NCI-H2227 (cell line): ENCODE data around the gene KIAA0753.
"Not testable (repeated sequence)": the region's sequence is repeated elsewhere in the genome, so short reads cannot be mapped to it uniquely, and the experiment has no call there.

Experiments
- DNase-seq: peaks from one replicate; lab custom pipeline; 2025; ENCODE audit not compliant: unreplicated experiment; lab: John Stamatoyannopoulos, UW

Gene KIAA0753

GRCh38 chr17:6669479-6670212, 29.1 kb upstream of the KIAA0753 start:
- no peak for DNase-seq

- DNase-seq, result no peak
Measured at GRCh38 chr17:6668727-6669425, 28.4 kb upstream of the KIAA0753 start.

GRCh38 chr17:6668219-6668618, 27.7 kb upstream of the KIAA0753 start:
- DNase-seq, result no peak

GRCh38 chr17:6667516-6667915, 27.0 kb upstream of the KIAA0753 start:
- DNase-seq, result no peak

- DNase-seq, result no peak
Measured at GRCh38 chr17:6666557-6666956, 26.0 kb upstream of the KIAA0753 start.

GRCh38 chr17:6666077-6666521, 25.6 kb upstream of the KIAA0753 start:
- peak; percentile 65 for DNase-seq

GRCh38 chr17:6663200-6663599, 22.7 kb upstream of the KIAA0753 start:
- not testable (repeated sequence) for DNase-seq

GRCh38 chr17:6661464-6661848, 20.9 kb upstream of the KIAA0753 start:
- DNase-seq, result no peak

- DNase-seq, result no peak
Measured at GRCh38 chr17:6660805-6661463, 20.4 kb upstream of the KIAA0753 start.

GRCh38 chr17:6660101-6660500, 19.6 kb upstream of the KIAA0753 start:
- DNase-seq, result no peak

GRCh38 chr17:6658411-6658810, 17.9 kb upstream of the KIAA0753 start:
- DNase-seq, result not testable (repeated sequence)

- no peak for DNase-seq
Measured at GRCh38 chr17:6657633-6658287, 17.2 kb upstream of the KIAA0753 start.

- DNase-seq, result not testable (repeated sequence)
Measured at GRCh38 chr17:6656797-6657632, 16.5 kb upstream of the KIAA0753 start.

GRCh38 chr17:6655732-6656361, 15.3 kb upstream of the KIAA0753 start:
- DNase-seq, result not testable (repeated sequence)

- DNase-seq, result peak; percentile 58
Measured at GRCh38 chr17:6654841-6655731, 14.6 kb upstream of the KIAA0753 start.

- peak; percentile 51 for DNase-seq
Measured at GRCh38 chr17:6651919-6652452, 11.5 kb upstream of the KIAA0753 start.

GRCh38 chr17:6651354-6651918, 10.9 kb upstream of the KIAA0753 start, which contains the start of the genes C17orf100 and MED31:
C17orf100 (plus strand) TSS chr17:6651762; CDS start chr17:6651914, 152 bp downstream.
MED31 (minus strand) TSS chr17:6651605; CDS start chr17:6651528, 77 bp downstream.
- peak; percentile 92 for DNase-seq

- no peak for DNase-seq
Measured at GRCh38 chr17:6648181-6648580, 7.7 kb upstream of the KIAA0753 start.
